Sigmoid colon (tissue), 7 donors: Measurements from ENCODE around the gene IGDCC3. TPM values are rescaled to one million over a fixed set of nuclear protein-coding genes. Genes with fewer than 3 reads are reported as not detected.

Experiments used
- DNase-seq: peaks from one replicate; pipeline ENCODE4 v3.0.0-alpha.2; 2019
- H3K27ac ChIP-seq, 4 donors: fragments of 200-600 bp; sonication (generic); one replicate each; pipeline ENCODE4 v1.5.1; 2016 to 2019; ENCODE audit warnings: mild to moderate bottlenecking in 1 of 4
- H3K27me3 ChIP-seq, 3 donors: fragments of 200-600 bp; sonication (generic); one replicate each; pipeline ENCODE4 v1.5.1; 2019; ENCODE audit warnings: mild to moderate bottlenecking in 1 of 3
- H3K36me3 ChIP-seq, 4 donors: fragments of 200-600 bp; sonication (generic); one replicate each; pipeline ENCODE4 v1.5.1; 2016 to 2019
- H3K4me1 ChIP-seq, 4 donors: fragments of 200-600 bp; sonication (generic); one replicate each; pipeline ENCODE4 v1.5.1; 2017 to 2019
- H3K4me3 ChIP-seq, 4 donors: fragments of 200-600 bp; sonication (generic); one replicate each; pipeline ENCODE4 v1.5.1; 2017 to 2019; ENCODE audit warnings: mild to moderate bottlenecking in 2 of 4, moderate library complexity in 1 of 4
- H3K9me3 ChIP-seq, 4 donors: fragments of 200-600 bp in 3 of 4; sonication (generic) in 3 of 4; one replicate each; pipeline versions ENCODE4 v1.5.1 to v1.6.1; 2013 to 2019
- CTCF ChIP-seq, 4 experiments: fragments of 450-650 bp in 3 of 4; fragments of 200-600 bp in 1 of 4; IDR thresholded peaks; one replicate each; pipeline ENCODE4 v1.5.1; 2016 to 2019; ENCODE audit warnings: antibody characterized with exemption in 4 of 4, mild to moderate bottlenecking in 3 of 4, moderate library complexity in 2 of 4
- EP300 ChIP-seq, 4 donors: sonication (generic); formaldehyde crosslinking; IDR thresholded peaks; one replicate each; pipeline ENCODE4 v1.6.1; 2017; ENCODE audit warnings: antibody characterized with exemption in 4 of 4
- POLR2A ChIP-seq, 2 donors: fragments of 450-650 bp; IDR thresholded peaks; one replicate each; pipeline ENCODE4 v1.6.1; 2016; ENCODE audit warnings: antibody characterized with exemption in 2 of 2, mild to moderate bottlenecking in 2 of 2, moderate library complexity in 2 of 2
- POLR2AphosphoS5 ChIP-seq, 4 donors: sonication (generic); formaldehyde crosslinking; IDR thresholded peaks; one replicate each; pipeline ENCODE4 v1.6.1; 2017; ENCODE audit warnings: antibody characterized with exemption in 4 of 4
- WGBS, 2 donors: extraction: QIAGEN DNeasy Blood & Tissue Kit; methylation state at CpG; one replicate each; pipeline ENCODE4 v1.1.7; 2013; 5-methylcytosine and 5-hydroxymethylcytosine counted together
- intact Hi-C: fragments of 100-400 bp; cut with DNase I; formaldehyde crosslinking; loops from one replicate; pipeline ENCODE4 v1.15.1; 2023
- polyA plus RNA-seq, 3 donors: library from polyadenylated mRNA; stranded (reverse); fragments of 200-250 nt; gene quantifications; one replicate each; pipeline ENCODE4 v1.2.3, GENCODE V29; 2013
- total RNA-seq, 4 donors: library from RNA; depleted of rRNA; stranded (reverse); fragments of >200 nt; gene quantifications; one replicate each; pipeline ENCODE4 v1.1.0, GENCODE V29; 2016
- donor health status: healthy with polysubstance abuse.
- donor health status: Bipolar disorder and iron deficiency.
- donor health status: healthy.

Gene IGDCC3
- total and polyA plus RNA-seq, 7 donors: under 0.01 to 0.55 (median 0.12) TPM; not detected in 2

GRCh38 chr15:65336493-65337435 is 41.0 kb downstream of the IGDCC3 start:
- intact Hi-C loops: no loop called here
- WGBS, 2 donors: 75 to 82% methylated on average over 21 of the region's 21 CpGs
- H3K9me3 ChIP-seq: no peaks in the 10 kb centered on the region
- no peaks in the 10 kb centered on the region for H3K36me3 ChIP-seq
- H3K27ac ChIP-seq: no peak overlapping the region
- TF ChIP-seq POLR2A (IDR thresholded peaks at IDR 0.05) (no peak), CTCF (IDR thresholded peaks at IDR 0.05) (no peak), EP300 (IDR thresholded peaks at IDR 0.05) (no peak), POLR2AphosphoS5 (IDR thresholded peaks at IDR 0.05) (no peak)
- H3K4me3 ChIP-seq: no peak overlapping the region
- no peaks in the 10 kb centered on the region for H3K4me1 ChIP-seq
- H3K27me3 ChIP-seq: no peaks in the 10 kb centered on the region
- DNase-seq: no peak

- TF ChIP-seq POLR2A (IDR thresholded peaks at IDR 0.05): no peak
- TF ChIP-seq EP300 (IDR thresholded peaks at IDR 0.05): no peak
- TF ChIP-seq POLR2AphosphoS5 (IDR thresholded peaks at IDR 0.05): no peak
- no peak for TF ChIP-seq CTCF (IDR thresholded peaks at IDR 0.05)
- Histone ChIP-seq H3K36me3 (no peaks in the 10 kb centered on the region), H3K4me3 (no peak overlapping the region), H3K27ac (no peak overlapping the region), H3K9me3 (no peaks in the 10 kb centered on the region), H3K27me3 (no peaks in the 10 kb centered on the region), H3K4me1 (no peaks in the 10 kb centered on the region)
- intact Hi-C loops: no loop called here
- WGBS, 2 donors: 94% methylated on average over 19 of the region's 19 CpGs
- no peak for DNase-seq
Observed at GRCh38 chr15:65335278-65336055, 42.3 kb downstream of the IGDCC3 start.

- H3K4me3 ChIP-seq: no peak overlapping the region
- WGBS, 2 donors: 67 to 72% methylated on average over 20 of the region's 20 CpGs
- no peaks in the 10 kb centered on the region for H3K4me1 ChIP-seq
- no peaks in the 10 kb centered on the region for H3K27me3 ChIP-seq
- no peak for DNase-seq
- intact Hi-C loops: no loop called here
- H3K36me3 ChIP-seq: no peaks in the 10 kb centered on the region
- TF ChIP-seq CTCF (IDR thresholded peaks at IDR 0.05): no peak
- no peak for TF ChIP-seq POLR2A (IDR thresholded peaks at IDR 0.05)
- no peak for TF ChIP-seq EP300 (IDR thresholded peaks at IDR 0.05)
- H3K27ac ChIP-seq: no peak overlapping the region
- H3K9me3 ChIP-seq: no peaks in the 10 kb centered on the region
Observed at GRCh38 chr15:65334586-65335231, 43.1 kb downstream of the IGDCC3 start.

GRCh38 chr15:65333856-65334255 is 43.9 kb downstream of the IGDCC3 start:
- intact Hi-C loops: no loop called here
- H3K4me1 ChIP-seq: no peaks in the 10 kb centered on the region
- no peak for DNase-seq
- H3K27me3 ChIP-seq: no peaks in the 10 kb centered on the region
- no peaks in the 10 kb centered on the region for H3K36me3 ChIP-seq
- no peaks in the 10 kb centered on the region for H3K9me3 ChIP-seq
- TF ChIP-seq POLR2A (IDR thresholded peaks at IDR 0.05): no peak
- no peak for TF ChIP-seq POLR2AphosphoS5 (IDR thresholded peaks at IDR 0.05)
- TF ChIP-seq EP300 (IDR thresholded peaks at IDR 0.05): no peak
- no peak for TF ChIP-seq CTCF (IDR thresholded peaks at IDR 0.05)
- no peak overlapping the region for H3K27ac ChIP-seq
- H3K4me3 ChIP-seq: no peak overlapping the region
- WGBS, 2 donors: 80 to 85% methylated on average over 5 of the region's 5 CpGs
